ENCODE results near the gene SPON1.

- no peak for TF ChIP-seq POLR2AphosphoS2 (IDR thresholded peaks at IDR 0.05; ENCODE audit: low read depth, low read length)
- no peak for TF ChIP-seq CTCF (IDR thresholded peaks at IDR 0.05 in 2 of 3, conservative IDR thresholded peaks at IDR 0.05 in 1 of 3; ENCODE audit: control insufficient read depth in 2 of 3, extremely low read depth in 1 of 3, insufficient read depth in 1 of 3, low read depth in 3 of 3, low read length in 3 of 3)
These were observed 89.7 kb downstream of the SPON1 start for GRCh38 chr11:14052198-14052597.
